ENCODE results near the gene CIP2A.

DNA sequence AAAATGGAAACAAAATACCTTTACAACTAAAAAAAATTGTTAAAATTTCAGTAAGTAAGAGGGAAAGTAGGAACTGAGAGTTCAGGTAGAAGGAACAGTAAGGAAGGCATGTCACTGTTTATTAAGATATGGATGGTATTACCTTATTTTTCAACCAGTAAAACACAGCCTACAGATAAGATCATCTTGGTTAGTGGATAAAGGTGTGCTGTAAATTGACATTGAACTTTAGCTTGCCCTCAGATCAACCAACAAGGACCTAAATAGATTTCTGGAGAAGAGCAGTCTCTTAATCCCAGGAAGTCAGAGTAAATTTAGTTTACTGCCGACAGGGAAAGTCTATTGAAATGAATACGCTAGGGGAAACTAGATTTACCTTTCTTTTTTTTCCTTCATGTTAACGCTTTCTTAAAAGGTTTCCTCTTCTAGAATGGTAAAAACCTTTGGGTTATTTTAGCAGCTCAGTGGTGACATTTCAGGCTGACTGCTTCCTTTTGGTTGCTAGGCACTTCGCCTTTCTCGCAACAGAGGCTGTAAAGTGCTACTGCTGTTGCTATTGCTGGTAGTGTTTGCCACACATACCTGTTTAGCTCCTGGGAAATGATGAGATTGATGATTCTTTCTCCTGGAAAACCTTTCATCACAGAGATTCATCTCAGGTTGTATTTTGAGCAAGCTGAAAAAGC is 13.2 kb upstream of the CIP2A start:
- TF ChIP-seq, protein P1, sequence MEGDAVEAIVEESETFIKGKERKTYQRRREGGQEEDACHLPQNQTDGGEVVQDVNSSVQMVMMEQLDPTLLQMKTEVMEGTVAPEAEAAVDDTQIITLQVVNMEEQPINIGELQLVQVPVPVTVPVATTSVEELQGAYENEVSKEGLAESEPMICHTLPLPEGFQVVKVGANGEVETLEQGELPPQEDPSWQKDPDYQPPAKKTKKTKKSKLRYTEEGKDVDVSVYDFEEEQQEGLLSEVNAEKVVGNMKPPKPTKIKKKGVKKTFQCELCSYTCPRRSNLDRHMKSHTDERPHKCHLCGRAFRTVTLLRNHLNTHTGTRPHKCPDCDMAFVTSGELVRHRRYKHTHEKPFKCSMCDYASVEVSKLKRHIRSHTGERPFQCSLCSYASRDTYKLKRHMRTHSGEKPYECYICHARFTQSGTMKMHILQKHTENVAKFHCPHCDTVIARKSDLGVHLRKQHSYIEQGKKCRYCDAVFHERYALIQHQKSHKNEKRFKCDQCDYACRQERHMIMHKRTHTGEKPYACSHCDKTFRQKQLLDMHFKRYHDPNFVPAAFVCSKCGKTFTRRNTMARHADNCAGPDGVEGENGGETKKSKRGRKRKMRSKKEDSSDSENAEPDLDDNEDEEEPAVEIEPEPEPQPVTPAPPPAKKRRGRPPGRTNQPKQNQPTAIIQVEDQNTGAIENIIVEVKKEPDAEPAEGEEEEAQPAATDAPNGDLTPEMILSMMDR (IDR thresholded peaks at IDR 0.05; ENCODE audit: low read length) = no peak
- no peak for TF ChIP-seq EZH2 (IDR thresholded peaks at IDR 0.05; ENCODE audit: borderline replicate concordance, low read length)
